AG09309 (cell line): ENCODE data around the gene LRMDA.

Experiments used
- DNase-seq: peaks from one replicate; pipeline ENCODE4 v3.0.0-alpha.2; 2010; ENCODE audit warnings: low read depth
- H3K4me3 ChIP-seq: 2 replicates; pipeline ENCODE4 v1.5.1; 2011; ENCODE audit warnings: mild to moderate bottlenecking, low read depth, low read length, moderate library complexity; ENCODE audit not compliant: control insufficient read depth
- TF ChIP-seq, protein P1 (sequence below): IDR thresholded peaks from 2 replicates; pipeline ENCODE4 v1.5.1; 2011; ENCODE audit warnings: mild to moderate bottlenecking, low read depth, low read length, inconsistent platforms; ENCODE audit not compliant: insufficient read depth, control insufficient read depth; ENCODE audit errors: missing control alignments

LRMDA gene

DNA sequence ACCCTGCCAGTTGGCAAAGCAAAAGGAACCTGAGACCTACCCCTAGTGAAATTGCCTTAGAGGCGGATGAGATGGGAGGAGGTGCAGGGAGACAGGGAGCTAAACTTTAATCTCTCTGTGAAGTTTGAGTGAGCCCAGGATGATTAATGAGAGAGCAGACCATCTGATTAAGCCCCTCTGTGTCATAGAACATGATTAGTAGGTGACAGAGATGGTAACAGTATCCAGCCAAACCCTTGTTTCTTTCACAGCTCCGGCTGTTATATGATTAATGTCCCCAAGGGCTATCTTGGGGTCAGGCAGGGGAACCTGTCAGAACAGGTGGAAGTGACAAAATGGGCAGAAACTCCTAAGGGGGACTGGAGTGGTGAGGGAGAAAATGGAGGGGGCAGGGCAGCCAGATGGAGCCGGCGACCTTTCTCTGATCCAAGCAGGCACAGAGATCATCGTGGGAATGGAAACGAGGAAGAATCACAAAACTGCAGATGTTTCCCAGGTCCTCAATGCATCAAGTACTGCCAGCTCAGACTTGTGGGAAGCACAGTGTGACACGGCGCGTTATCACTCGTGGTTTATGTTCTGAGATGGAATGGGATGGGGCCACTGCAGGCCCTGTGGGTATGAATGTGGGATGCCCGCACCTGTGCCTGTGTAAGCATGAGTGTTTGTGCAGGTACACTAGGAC is 684.2 kb downstream of the LRMDA start:
- TF ChIP-seq, protein P1, sequence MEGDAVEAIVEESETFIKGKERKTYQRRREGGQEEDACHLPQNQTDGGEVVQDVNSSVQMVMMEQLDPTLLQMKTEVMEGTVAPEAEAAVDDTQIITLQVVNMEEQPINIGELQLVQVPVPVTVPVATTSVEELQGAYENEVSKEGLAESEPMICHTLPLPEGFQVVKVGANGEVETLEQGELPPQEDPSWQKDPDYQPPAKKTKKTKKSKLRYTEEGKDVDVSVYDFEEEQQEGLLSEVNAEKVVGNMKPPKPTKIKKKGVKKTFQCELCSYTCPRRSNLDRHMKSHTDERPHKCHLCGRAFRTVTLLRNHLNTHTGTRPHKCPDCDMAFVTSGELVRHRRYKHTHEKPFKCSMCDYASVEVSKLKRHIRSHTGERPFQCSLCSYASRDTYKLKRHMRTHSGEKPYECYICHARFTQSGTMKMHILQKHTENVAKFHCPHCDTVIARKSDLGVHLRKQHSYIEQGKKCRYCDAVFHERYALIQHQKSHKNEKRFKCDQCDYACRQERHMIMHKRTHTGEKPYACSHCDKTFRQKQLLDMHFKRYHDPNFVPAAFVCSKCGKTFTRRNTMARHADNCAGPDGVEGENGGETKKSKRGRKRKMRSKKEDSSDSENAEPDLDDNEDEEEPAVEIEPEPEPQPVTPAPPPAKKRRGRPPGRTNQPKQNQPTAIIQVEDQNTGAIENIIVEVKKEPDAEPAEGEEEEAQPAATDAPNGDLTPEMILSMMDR, result no peak
- DNase-seq, result no peak
- no peak overlapping the region for H3K4me3 ChIP-seq

DNA sequence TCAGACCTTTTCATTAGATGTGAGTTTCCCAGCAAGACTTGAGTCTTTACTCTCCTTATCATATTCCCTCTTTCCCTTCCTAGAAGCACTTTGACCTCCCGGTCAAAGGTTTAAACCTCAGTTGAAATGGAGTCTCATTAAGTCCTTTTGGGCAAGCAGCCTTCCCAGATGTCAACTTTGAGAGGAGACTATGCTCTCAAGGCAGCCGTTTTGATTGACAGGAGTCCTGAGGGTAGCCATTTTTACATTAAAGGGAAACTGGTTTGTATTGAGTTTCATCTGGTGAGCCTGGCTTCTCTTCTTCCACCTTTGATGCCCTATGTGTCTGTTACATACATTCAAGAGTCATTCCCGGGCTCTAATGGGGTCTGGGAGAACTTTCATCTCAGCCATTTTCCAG is 685.1 kb downstream of the LRMDA start:
- DNase-seq, result no peak
- TF ChIP-seq, protein P1, result no peak

DNA sequence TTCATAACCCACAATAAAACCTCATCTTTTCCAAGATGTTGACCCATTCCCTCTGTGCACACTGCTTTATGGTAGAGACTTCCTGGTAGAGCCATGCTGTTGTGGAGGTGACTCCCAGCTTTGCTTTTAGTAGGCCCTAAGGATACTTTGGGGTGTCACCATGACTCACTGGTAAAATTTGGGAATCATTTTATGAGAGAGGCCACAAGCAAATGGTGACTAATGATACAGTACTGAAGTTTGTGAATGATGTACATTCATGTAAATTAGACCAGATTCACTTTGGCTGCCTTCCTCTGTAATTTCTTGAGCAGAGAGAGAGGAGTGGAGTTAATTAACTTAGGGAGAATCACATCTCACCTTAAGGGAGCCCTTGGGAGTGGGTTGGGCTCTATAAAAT is 686.5 kb downstream of the LRMDA start:
- peak; percentile 66 for DNase-seq
- no peak overlapping the region for H3K4me3 ChIP-seq
- TF ChIP-seq, protein P1, result no peak

More for the DNA sequence above, 685.1 kb downstream of the LRMDA start:
- no peak overlapping the region for H3K4me3 ChIP-seq

DNA sequence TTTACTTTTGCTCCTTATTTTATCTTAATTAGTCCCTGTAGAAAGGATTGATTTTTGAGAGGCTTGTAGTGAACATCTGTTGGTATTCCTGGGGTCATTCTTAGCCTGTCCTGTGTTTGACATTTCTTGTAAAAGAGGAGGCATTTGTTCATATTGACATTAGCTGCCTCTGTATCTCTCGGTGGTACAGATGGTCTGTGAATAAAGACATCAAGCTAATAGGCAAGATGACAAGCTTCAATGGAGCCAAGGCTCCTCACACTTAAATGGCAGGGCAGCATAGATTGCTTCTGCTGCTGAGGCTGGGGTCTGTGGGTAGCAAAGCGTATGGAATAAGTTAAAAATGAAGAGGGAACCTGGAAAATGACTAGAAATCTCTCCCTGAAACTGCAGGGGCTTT is 687.6 kb downstream of the LRMDA start:
- TF ChIP-seq, protein P1, result no peak
- H3K4me3 ChIP-seq, result no peak overlapping the region
- DNase-seq, result no peak

DNA sequence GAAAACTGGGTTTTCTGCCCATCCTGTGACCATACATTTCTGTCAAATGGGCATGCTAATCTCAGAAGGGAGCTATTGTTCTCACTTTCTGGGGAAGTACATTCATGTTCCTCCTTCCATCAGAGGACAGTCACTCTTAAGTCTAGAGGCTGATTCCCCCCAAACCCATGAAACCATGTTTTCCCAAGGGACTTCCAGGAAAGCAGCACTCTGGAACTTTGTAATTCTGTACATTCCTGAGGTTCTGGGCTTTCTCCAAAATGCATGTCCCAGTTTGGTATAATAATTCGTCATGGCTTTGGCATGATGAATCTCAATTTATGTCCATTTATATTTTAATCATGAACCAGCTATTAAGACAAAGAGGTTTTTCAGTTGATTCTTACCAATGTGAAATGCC is 688.1 kb downstream of the LRMDA start:
- DNase-seq, result peak; percentile 57
- no peak overlapping the region for H3K4me3 ChIP-seq
- TF ChIP-seq, protein P1, result no peak

DNA sequence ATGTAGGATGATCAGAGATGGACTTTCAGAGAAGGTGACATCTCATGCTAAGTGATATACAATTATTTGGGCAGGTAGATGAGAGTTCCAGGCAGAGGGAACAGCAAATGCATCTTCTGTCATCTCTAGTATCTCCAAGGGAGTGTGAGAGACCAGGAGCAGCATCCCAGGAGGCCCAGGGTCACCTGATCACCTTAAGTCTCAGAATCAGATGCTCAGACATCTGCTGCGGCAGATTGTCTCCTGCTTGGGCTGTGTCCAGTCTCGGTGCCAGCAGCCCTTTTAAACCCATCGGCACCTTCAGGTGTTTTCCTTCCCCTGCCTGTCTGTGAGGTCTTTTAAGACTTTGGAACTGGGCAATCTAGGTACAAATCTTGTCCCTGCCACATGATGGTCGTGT is 690.6 kb downstream of the LRMDA start:
- no peak for DNase-seq
- TF ChIP-seq, protein P1, result no peak
- no peak overlapping the region for H3K4me3 ChIP-seq
